GM23338 (cell line): Measurements from ENCODE around the gene CA6. TPM values are rescaled to one million over a fixed set of nuclear protein-coding genes. Genes with fewer than 3 reads are reported as not detected.
"Not testable (repeated sequence)": the region's sequence is repeated elsewhere in the genome, so short reads cannot be mapped to it uniquely, and the experiment has no call there.

Source experiments
- ATAC-seq: fragments of 200-7000 bp; cut with Tn5 transposase; 3 replicates; pipeline ENCODE4 v1.9.1; 2020
- DNase-seq: peaks from one replicate; pipeline ENCODE4 v3.0.0-alpha.2; 2015; ENCODE audit warnings: low spot score
- H2AFZ ChIP-seq: fragments of 200-600 bp; sonication (generic); 2 replicates; pipeline ENCODE4 v1.8.0; 2016; ENCODE audit warnings: antibody characterized with exemption, mild to moderate bottlenecking, moderate library complexity
- H3F3A ChIP-seq: fragments of 200-600 bp; sonication (generic); replicated peaks from 2 replicates; pipeline ENCODE4 v1.8.0; 2017; ENCODE audit warnings: antibody characterized with exemption, mixed run types, low read depth
- H3K27ac ChIP-seq: fragments of 200-600 bp; sonication (generic); 2 replicates; pipeline ENCODE4 v1.6.1; 2016; ENCODE audit warnings: low read depth
- H3K27me3 ChIP-seq: fragments of 200-600 bp; sonication (generic); 2 replicates; pipeline ENCODE4 v1.8.0; 2016; ENCODE audit warnings: mild to moderate bottlenecking, mixed run types, moderate library complexity; ENCODE audit not compliant: insufficient read depth
- H3K36me3 ChIP-seq: fragments of 200-600 bp; sonication (generic); 2 replicates; pipeline ENCODE4 v1.8.0; 2016; ENCODE audit warnings: mild to moderate bottlenecking; ENCODE audit not compliant: insufficient read depth
- H3K4me1 ChIP-seq: fragments of 200-600 bp; sonication (generic); 2 replicates; pipeline ENCODE4 v1.8.0; 2016; ENCODE audit warnings: mild to moderate bottlenecking, moderate library complexity; ENCODE audit not compliant: insufficient read depth
- H3K4me2 ChIP-seq: fragments of 200-600 bp; sonication (generic); 2 replicates; pipeline ENCODE4 v1.7.1; 2017; ENCODE audit warnings: mixed run types
- H3K4me3 ChIP-seq: fragments of 200-600 bp; sonication (generic); 2 replicates; pipeline ENCODE4 v1.6.1; 2016; ENCODE audit warnings: mixed run types
- H3K79me2 ChIP-seq: fragments of 200-600 bp; sonication (generic); replicated peaks from 2 replicates; pipeline ENCODE4 v1.8.0; 2017; ENCODE audit warnings: mild to moderate bottlenecking; ENCODE audit not compliant: insufficient read depth
- H3K9me2 ChIP-seq: fragments of 200-600 bp; sonication (generic); 2 replicates; pipeline ENCODE4 v1.8.0; 2017; ENCODE audit not compliant: insufficient read depth
- H4K20me1 ChIP-seq: fragments of 200-600 bp; sonication (generic); replicated peaks from 2 replicates; pipeline ENCODE4 v1.8.0; 2017; ENCODE audit warnings: mild to moderate bottlenecking; ENCODE audit not compliant: insufficient read depth
- H3K27ac Mint-ChIP-seq: 2 replicates; pipeline ENCODE4 v1.8.0; 2020; ENCODE audit warnings: inconsistent platforms, mild to moderate bottlenecking, moderate library complexity, mixed read lengths
- H3K27me3 Mint-ChIP-seq: 3 replicates; pipeline ENCODE4 v1.8.0; 2022; ENCODE audit warnings: low read depth, mild to moderate bottlenecking, moderate library complexity, mixed read lengths, inconsistent platforms; ENCODE audit not compliant: insufficient read depth, poor library complexity
- H3K36me3 Mint-ChIP-seq: 3 replicates; pipeline ENCODE4 v1.8.0; 2021; ENCODE audit warnings: low read depth, mild to moderate bottlenecking, inconsistent platforms, moderate library complexity, mixed read lengths
- H3K4me1 Mint-ChIP-seq: 3 replicates; pipeline ENCODE4 v1.8.0; 2020; ENCODE audit warnings: mild to moderate bottlenecking, inconsistent platforms, mixed read lengths
- H3K4me3 Mint-ChIP-seq: 3 replicates; pipeline ENCODE4 v1.8.0; 2021; ENCODE audit warnings: moderate library complexity, mild to moderate bottlenecking, inconsistent platforms, mixed read lengths
- H3K9me3 Mint-ChIP-seq: 3 replicates; pipeline ENCODE4 v1.8.0; 2020; ENCODE audit warnings: moderate library complexity, mild to moderate bottlenecking, inconsistent platforms, mixed read lengths
- ETS1 ChIP-seq: IDR thresholded peaks from 2 replicates; pipeline ENCODE4 v1.6.1; 2016; ENCODE audit warnings: antibody characterized with exemption
- EZH2 ChIP-seq: fragments of 200-600 bp; sonication (generic); IDR thresholded peaks from one replicate; pipeline ENCODE4 v1.8.0; 2017; ENCODE audit warnings: antibody characterized with exemption, mild to moderate bottlenecking, low read depth; ENCODE audit not compliant: unreplicated experiment
- JUNB ChIP-seq: IDR thresholded peaks from one replicate; pipeline ENCODE4 v1.6.1; 2016; ENCODE audit warnings: antibody characterized with exemption; ENCODE audit not compliant: unreplicated experiment
- POLR2AphosphoS5 ChIP-seq: IDR thresholded peaks from 2 replicates; pipeline ENCODE4 v1.6.1; 2016; ENCODE audit warnings: antibody characterized with exemption, low read depth
- ZNF114 ChIP-seq: fragments of 250-450 bp; sonication (Bioruptor Pico); IDR thresholded peaks from 2 replicates; pipeline ENCODE4 v1.5.0; 2020; ENCODE audit warnings: mild to moderate bottlenecking, moderate library complexity
- ZNF462 ChIP-seq: fragments of 250-450 bp; sonication (Bioruptor Pico); IDR thresholded peaks from 2 replicates; pipeline ENCODE4 v1.5.0; 2020; ENCODE audit warnings: mild to moderate bottlenecking, moderate library complexity
- polyA plus RNA-seq: library from polyadenylated mRNA; unstranded; fragments of >200 nt; fragmentation: Nextera tagmentation; extraction: Ambion mirVana; gene quantifications from 2 replicates; pipeline ENCODE4 v1.2.1, GENCODE V29; 2016
- total RNA-seq: library from RNA; depleted of rRNA; stranded (reverse); fragments of >200 nt; shearing (Covaris generic); gene quantifications from 2 replicates; pipeline ENCODE4 v1.2.3, GENCODE V29; 2014

Gene CA6
- total and polyA plus RNA-seq, 2 experiments from 2014 or later: not detected

- DNase-seq: not testable (repeated sequence)
Measured at GRCh38 chr1:8896775-8897174, 48.9 kb upstream of the CA6 start.

GRCh38 chr1:8897505-8897904, 48.2 kb upstream of the CA6 start:
- H3K27me3 ChIP-seq, H2AFZ ChIP-seq, ATAC-seq, H3K27ac Mint-ChIP-seq, H3K36me3 ChIP-seq, DNase-seq, H3K36me3 Mint-ChIP-seq, H3K9me3 Mint-ChIP-seq, H3K4me1 Mint-ChIP-seq, H3K4me2 ChIP-seq, H3K4me3 ChIP-seq, H3K4me1 ChIP-seq, H3K27me3 Mint-ChIP-seq, H3K79me2 ChIP-seq, H3F3A ChIP-seq, H3K9me2 ChIP-seq, H3K27ac ChIP-seq, H3K4me3 Mint-ChIP-seq, H4K20me1 ChIP-seq: not testable (repeated sequence)

More at GRCh38 chr1:8896775-8897174, 48.9 kb upstream of the CA6 start:
- not testable (repeated sequence) for H2AFZ ChIP-seq, H3K9me2 ChIP-seq, H3K27ac Mint-ChIP-seq, ATAC-seq, H3K4me3 Mint-ChIP-seq, H4K20me1 ChIP-seq, H3K36me3 ChIP-seq, H3F3A ChIP-seq, H3K9me3 Mint-ChIP-seq, H3K4me1 Mint-ChIP-seq, H3K27me3 ChIP-seq, H3K36me3 Mint-ChIP-seq, H3K27me3 Mint-ChIP-seq, H3K27ac ChIP-seq, H3K79me2 ChIP-seq, H3K4me2 ChIP-seq, H3K4me3 ChIP-seq, H3K4me1 ChIP-seq

- H3K4me1 ChIP-seq, H3K79me2 ChIP-seq, DNase-seq, H3K9me2 ChIP-seq, H3K4me3 Mint-ChIP-seq, H3K36me3 ChIP-seq, H3K27ac Mint-ChIP-seq, H3K4me2 ChIP-seq, H3K27me3 Mint-ChIP-seq, H3K4me1 Mint-ChIP-seq, H3K9me3 Mint-ChIP-seq, H3K27ac ChIP-seq, H3K36me3 Mint-ChIP-seq, H3F3A ChIP-seq, H3K27me3 ChIP-seq, H2AFZ ChIP-seq, H4K20me1 ChIP-seq, H3K4me3 ChIP-seq, ATAC-seq: not testable (repeated sequence)
Measured at GRCh38 chr1:8898418-8898817, 47.2 kb upstream of the CA6 start.

- Mint-ChIP-seq H3K4me3 (no peak overlapping the region), H3K27ac (no peak overlapping the region)
- TF ChIP-seq POLR2AphosphoS5 (no peak), EZH2 (no peak), JUNB (no peak), ETS1 (no peak), ZNF114 (CRISPR knock-in tag) (no peak), ZNF462 (CRISPR knock-in tag) (no peak)
Measured at GRCh38 chr1:8899046-8899445, 46.6 kb upstream of the CA6 start.

More at GRCh38 chr1:8899046-8899445, 46.6 kb upstream of the CA6 start:
- Histone ChIP-seq H3K27me3 (no peaks in the 10 kb centered on the region), H3F3A (0 out of 2 replicates have a peak, but pooled peaks cover under 1% of the 10 kb centered on the region), H3K79me2 (no peaks in the 10 kb centered on the region), H3K36me3 (no peaks in the 10 kb centered on the region), H3K9me2 (0 out of 2 replicates have a peak, but pooled peaks cover 3% of the 10 kb centered on the region), H3K4me2 (no peak overlapping the region), H2AFZ (no peak overlapping the region), H3K27ac (no peak overlapping the region), H3K4me3 (no peak overlapping the region), H3K4me1 (no peaks in the 10 kb centered on the region; the same call in 1 of the 2 replicates), H4K20me1 (no peaks in the 10 kb centered on the region)
- peaks cover under 1% of the 10 kb centered on the region; the same call in 2 of the 3 replicates for H3K4me1 Mint-ChIP-seq
- H3K27me3 Mint-ChIP-seq: peaks cover 2% of the 10 kb centered on the region
- H3K36me3 Mint-ChIP-seq: no peaks in the 10 kb centered on the region
- ATAC-seq: no peak
- peaks cover 9% of the 10 kb centered on the region; the same call in 1 of the 3 replicates for H3K9me3 Mint-ChIP-seq
- DNase-seq: no peak
